ENCODE data around the gene SECTM1.

- TF ChIP-seq POLR2AphosphoS5 (IDR thresholded peaks at IDR 0.05; ENCODE audit: low read depth, low read length) (no peak), REST (IDR thresholded peaks at IDR 0.05; ENCODE audit: insufficient read depth in 1 of 2, low read depth in 2 of 2, low read length in 2 of 2) (no peak), TAF1 (IDR thresholded peaks at IDR 0.05; ENCODE audit: borderline replicate concordance, insufficient read depth, low read length) (no peak)
Observed at GRCh38 chr17:82344175-82344907, 10.8 kb upstream of the SECTM1 start.

Data from PFSK-1 (cell line).